ENCODE results near the gene CFAP65. TPM values are rescaled to one million over a fixed set of nuclear protein-coding genes. Genes with fewer than 3 reads are reported as not detected.

The CFAP65 gene
- polyA plus RNA-seq, 1 donor (not counting 4 experiments of a cell fraction or from before 2014, with no cell fraction given), result not detected

- TF ChIP-seq EZH2 (IDR thresholded peaks at IDR 0.05; ENCODE audit: low read length) (peak; percentile 61), CTCF (optimal IDR thresholded peaks at IDR 0.05 in 1 of 3, IDR thresholded peaks at IDR 0.05 in 1 of 3, conservative IDR thresholded peaks at IDR 0.05 in 1 of 3; ENCODE audit: extremely low read depth in 1 of 3, insufficient read depth in 2 of 3, low read length in 3 of 3) (no peak)
- dilution Hi-C loops (cut with MboI; ENCODE audit: extremely low pct_ligation_motif_present, low sequenced_read_pairs), result no loop called here
- Histone ChIP-seq H3K36me3 (ENCODE audit: control insufficient read depth in 2 of 2, extremely low read depth in 1 of 2, insufficient read depth in 2 of 2, low read length in 2 of 2) (no peaks in the 10 kb centered on the region), H3K27me3 (ENCODE audit: control insufficient read depth, extremely low read depth, insufficient read depth, low read length) (peaks cover 75% of the 10 kb centered on the region), H3K4me2 (ENCODE audit: control insufficient read depth, extremely low read depth, insufficient read depth, low read depth, low read length) (peak overlapping the region; percentile 37), H3K4me1 (ENCODE audit: control insufficient read depth, extremely low read depth, insufficient read depth, low read length) (peaks cover 4% of the 10 kb centered on the region), H3K79me2 (ENCODE audit: control insufficient read depth, insufficient read depth, low read length) (no peaks in the 10 kb centered on the region), H3K9me3 (ENCODE audit: control insufficient read depth, low read depth, low read length) (no peaks in the 10 kb centered on the region), H2AFZ (ENCODE audit: control insufficient read depth, low read length) (no peak overlapping the region), H3K9me1 (ENCODE audit: control insufficient read depth, extremely low read depth, insufficient read depth, low read length) (no peaks in the 10 kb centered on the region), H4K20me1 (ENCODE audit: control insufficient read depth, extremely low read depth, insufficient read depth, low read length) (no peaks in the 10 kb centered on the region), H3K9ac (ENCODE audit: control insufficient read depth, extremely low read depth, insufficient read depth, low read length) (no peak overlapping the region), H3K4me3 (ENCODE audit: control insufficient read depth in 2 of 3, extremely low read depth in 1 of 3, insufficient read depth in 2 of 3, low read depth in 1 of 3, low read length in 3 of 3) (no peak overlapping the region), H3K27ac (ENCODE audit: control insufficient read depth, insufficient read depth, low read length) (no peak overlapping the region)
- FAIRE-seq (no peak), DNase-seq (ENCODE audit: low read depth, low spot score) (no peak)
Measured at GRCh38 chr2:218981390-218981880, 59.9 kb downstream of the CFAP65 start.

- H3K36me3 ChIP-seq (ENCODE audit: control insufficient read depth in 2 of 2, extremely low read depth in 1 of 2, insufficient read depth in 2 of 2, low read length in 2 of 2), result no peaks in the 10 kb centered on the region
- no peak overlapping the region for H3K4me3 ChIP-seq (ENCODE audit: control insufficient read depth in 2 of 3, extremely low read depth in 1 of 3, insufficient read depth in 2 of 3, low read depth in 1 of 3, low read length in 3 of 3)
- TF ChIP-seq CTCF (optimal IDR thresholded peaks at IDR 0.05 in 1 of 3, IDR thresholded peaks at IDR 0.05 in 1 of 3, conservative IDR thresholded peaks at IDR 0.05 in 1 of 3; ENCODE audit: extremely low read depth in 1 of 3, insufficient read depth in 2 of 3, low read length in 3 of 3) (peak in 2 of 3 experiments; percentile 5 to 26), EZH2 (IDR thresholded peaks at IDR 0.05; ENCODE audit: low read length) (peak; percentile 100)
- no peak overlapping the region for H2AFZ ChIP-seq (ENCODE audit: control insufficient read depth, low read length)
- dilution Hi-C loops (cut with MboI; ENCODE audit: extremely low pct_ligation_motif_present, low sequenced_read_pairs), result no loop called here
- DNase-seq (ENCODE audit: low read depth, low spot score), result no peak
- H4K20me1 ChIP-seq (ENCODE audit: control insufficient read depth, extremely low read depth, insufficient read depth, low read length), result no peaks in the 10 kb centered on the region
- H3K9me1 ChIP-seq (ENCODE audit: control insufficient read depth, extremely low read depth, insufficient read depth, low read length), result no peaks in the 10 kb centered on the region
- peaks cover 4% of the 10 kb centered on the region for H3K4me1 ChIP-seq (ENCODE audit: control insufficient read depth, extremely low read depth, insufficient read depth, low read length)
- no peak overlapping the region for H3K9ac ChIP-seq (ENCODE audit: control insufficient read depth, extremely low read depth, insufficient read depth, low read length)
- H3K9me3 ChIP-seq (ENCODE audit: control insufficient read depth, low read depth, low read length), result no peaks in the 10 kb centered on the region
- peak overlapping the region; percentile 37 for H3K4me2 ChIP-seq (ENCODE audit: control insufficient read depth, extremely low read depth, insufficient read depth, low read depth, low read length)
- no peak overlapping the region for H3K27ac ChIP-seq (ENCODE audit: control insufficient read depth, insufficient read depth, low read length)
- FAIRE-seq, result no peak
- H3K79me2 ChIP-seq (ENCODE audit: control insufficient read depth, insufficient read depth, low read length), result no peaks in the 10 kb centered on the region
- peaks cover 75% of the 10 kb centered on the region for H3K27me3 ChIP-seq (ENCODE audit: control insufficient read depth, extremely low read depth, insufficient read depth, low read length)
Measured at GRCh38 chr2:218980735-218981389, 60.5 kb downstream of the CFAP65 start.

All from keratinocyte (primary cell).